Neural crest cell (in vitro differentiated cells): ENCODE data around the gene AHCY. TPM values are rescaled to one million over a fixed set of nuclear protein-coding genes. Genes with fewer than 3 reads are reported as not detected.

Experiments used
- DNase-seq: peaks from one replicate; pipeline ENCODE4 v3.0.0; 2021; ENCODE audit warnings: low read depth, mixed read lengths, low spot score
- H3K27ac Mint-ChIP-seq: one replicate; pipeline ENCODE4 v1.8.0; 2021; ENCODE audit warnings: mild to moderate bottlenecking, mixed read lengths; ENCODE audit not compliant: unreplicated experiment
- H3K27me3 Mint-ChIP-seq: 2 replicates; pipeline ENCODE4 v1.8.0; 2021; ENCODE audit warnings: low read depth, mild to moderate bottlenecking, mixed read lengths
- H3K36me3 Mint-ChIP-seq: 2 replicates; pipeline ENCODE4 v1.8.0; 2021; ENCODE audit warnings: low read depth, mild to moderate bottlenecking, mixed read lengths
- H3K4me1 Mint-ChIP-seq: 2 replicates; pipeline ENCODE4 v1.8.0; 2021; ENCODE audit warnings: mixed read lengths
- H3K4me3 Mint-ChIP-seq: one replicate; pipeline ENCODE4 v1.8.0; 2021; ENCODE audit warnings: mild to moderate bottlenecking, mixed read lengths
- H3K9me3 Mint-ChIP-seq: 2 replicates; pipeline ENCODE4 v1.8.0; 2021; ENCODE audit warnings: mixed read lengths
- CTCF ChIP-seq: fragments of 200-600 bp; sonication (generic); conservative IDR thresholded peaks from 2 replicates; pipeline ENCODE4 v1.5.0; 2021; ENCODE audit warnings: antibody characterized with exemption, mild to moderate bottlenecking
- total RNA-seq: library from RNA; stranded (reverse); gene quantifications from 2 replicates; pipeline ENCODE4 v1.2.1, GENCODE V29; 2021

AHCY gene
- total RNA-seq, 1 donor from 2014 or later: 358 TPM

GRCh38 chr20:34296468-34296867, 6.7 kb downstream of the AHCY start:
- Mint-ChIP-seq H3K27me3 (no peaks in the 10 kb centered on the region), H3K9me3 (no peaks in the 10 kb centered on the region), H3K4me1 (peaks cover 4% of the 10 kb centered on the region), H3K4me3 (no peak overlapping the region), H3K27ac (no peak overlapping the region), H3K36me3 (peaks cover 26% of the 10 kb centered on the region)
- no peak for TF ChIP-seq CTCF
- DNase-seq: no peak

GRCh38 chr20:34295284-34295683, 7.9 kb downstream of the AHCY start:
- Mint-ChIP-seq H3K4me3 (no peak overlapping the region), H3K36me3 (peaks cover 36% of the 10 kb centered on the region), H3K27ac (no peak overlapping the region), H3K9me3 (no peaks in the 10 kb centered on the region), H3K4me1 (peaks cover 4% of the 10 kb centered on the region), H3K27me3 (no peaks in the 10 kb centered on the region)
- TF ChIP-seq CTCF: no peak
- DNase-seq: no peak

- H3K27ac Mint-ChIP-seq: no peak overlapping the region
These were observed 8.6 kb downstream of the AHCY start for GRCh38 chr20:34294563-34294962.

GRCh38 chr20:34293589-34293988, 9.6 kb downstream of the AHCY start:
- Mint-ChIP-seq H3K9me3 (no peaks in the 10 kb centered on the region), H3K36me3 (peaks cover 43% of the 10 kb centered on the region), H3K27ac (peak overlapping the region; percentile 54), H3K4me1 (peaks cover 4% of the 10 kb centered on the region), H3K27me3 (no peaks in the 10 kb centered on the region), H3K4me3 (no peak overlapping the region)
- DNase-seq: no peak
- TF ChIP-seq CTCF: no peak

More at GRCh38 chr20:34294563-34294962, 8.6 kb downstream of the AHCY start:
- no peak for TF ChIP-seq CTCF
- Mint-ChIP-seq H3K27me3 (no peaks in the 10 kb centered on the region), H3K36me3 (peaks cover 43% of the 10 kb centered on the region), H3K9me3 (no peaks in the 10 kb centered on the region), H3K4me1 (peaks cover 4% of the 10 kb centered on the region), H3K4me3 (no peak overlapping the region)
- no peak for DNase-seq

GRCh38 chr20:34293119-34293518, 10.0 kb downstream of the AHCY start:
- no peak overlapping the region for H3K27ac Mint-ChIP-seq
- H3K27me3 Mint-ChIP-seq: no peaks in the 10 kb centered on the region
- no peaks in the 10 kb centered on the region for H3K9me3 Mint-ChIP-seq
- DNase-seq: no peak
- no peak overlapping the region for H3K4me3 Mint-ChIP-seq
- peaks cover 4% of the 10 kb centered on the region for H3K4me1 Mint-ChIP-seq
- peaks cover 43% of the 10 kb centered on the region for H3K36me3 Mint-ChIP-seq
- TF ChIP-seq CTCF: no peak

GRCh38 chr20:34292496-34292895, 10.7 kb downstream of the AHCY start:
- H3K9me3 Mint-ChIP-seq: no peaks in the 10 kb centered on the region
- H3K27me3 Mint-ChIP-seq: no peaks in the 10 kb centered on the region
- DNase-seq: no peak
- peaks cover 45% of the 10 kb centered on the region for H3K36me3 Mint-ChIP-seq
- no peak for TF ChIP-seq CTCF
- no peak overlapping the region for H3K4me3 Mint-ChIP-seq
- H3K27ac Mint-ChIP-seq: no peak overlapping the region
- H3K4me1 Mint-ChIP-seq: peaks cover 2% of the 10 kb centered on the region
